Kidney tubule cell (primary cell): ENCODE results near the gene PIK3CD.

Experiments
- DNase-seq: peaks from one replicate; pipeline ENCODE4 v3.0.0-alpha.2; 2018; ENCODE audit warnings: low spot score

Gene PIK3CD

DNA sequence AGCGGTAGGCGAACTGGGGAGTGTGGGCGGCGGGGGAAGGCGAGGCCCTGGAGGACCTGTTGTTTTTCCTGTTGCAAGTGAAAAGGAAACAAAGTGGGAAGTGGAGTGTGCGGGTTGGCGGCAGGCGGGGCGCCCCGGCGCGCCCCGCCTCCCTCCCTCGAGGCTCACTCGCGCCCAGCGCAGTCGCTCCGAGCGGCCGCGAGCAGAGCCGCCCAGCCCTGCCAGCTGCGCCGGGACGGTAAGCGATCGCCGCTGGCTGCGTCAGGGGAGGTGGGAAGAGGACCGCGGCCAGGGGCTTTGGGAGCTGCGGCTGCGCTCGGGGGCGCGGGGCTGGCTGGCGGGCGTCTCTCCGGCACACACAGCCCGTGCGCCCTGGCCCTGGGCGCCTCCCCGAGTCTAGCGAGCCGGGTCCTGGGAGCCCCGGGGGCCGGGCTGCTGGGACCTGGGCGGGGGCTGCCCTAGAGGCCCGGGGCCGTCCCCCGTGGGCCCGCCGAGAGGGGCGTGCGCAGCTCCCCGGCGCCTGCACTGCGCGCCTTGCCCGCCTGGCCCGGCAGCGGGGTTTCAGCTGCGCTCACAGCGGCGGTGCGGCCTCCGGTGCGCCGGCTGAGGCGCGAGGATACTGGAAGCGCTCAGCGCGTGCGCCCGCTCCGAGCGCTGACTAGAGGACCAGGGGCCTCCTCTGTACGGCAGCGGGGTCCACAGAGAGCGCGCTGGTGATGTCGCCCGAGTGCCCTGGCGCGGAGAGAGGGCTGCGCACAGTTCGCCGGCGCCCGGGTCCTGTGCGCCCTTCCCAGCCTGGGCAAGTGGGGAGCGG is at the start of gene PIK3CD:
PIK3CD (plus strand) TSS at position 167 of the 814 bp plus-strand sequence. CDS start 58,725 bp downstream, outside the sequence.
- peak; percentile 46 for DNase-seq

GRCh38 chr1:9601942-9602793 is 49.4 kb upstream of the PIK3CD start:
- DNase-seq, result no peak

DNA sequence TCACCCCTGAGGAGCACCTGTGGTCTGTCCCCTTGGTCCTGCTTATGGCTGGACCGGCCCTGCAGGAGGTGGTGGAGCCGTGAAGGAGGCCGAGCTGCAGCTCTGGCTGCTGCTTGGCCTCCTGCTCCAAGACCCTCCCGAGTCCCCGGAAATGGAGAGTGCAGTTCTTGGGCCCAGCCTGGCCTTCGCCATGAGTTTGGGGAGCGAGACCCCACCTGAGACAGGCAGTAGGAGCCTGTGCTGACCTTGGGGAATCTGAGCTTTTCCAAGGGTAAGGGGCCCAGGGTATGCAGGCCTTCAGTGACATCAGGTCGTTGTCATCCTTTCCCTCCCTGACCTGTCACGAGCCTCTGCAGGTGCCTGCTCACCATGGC is 48.8 kb upstream of the PIK3CD start:
- no peak for DNase-seq

- DNase-seq, result no peak
Measured at GRCh38 chr1:9603307-9603706, 48.2 kb upstream of the PIK3CD start.

DNA sequence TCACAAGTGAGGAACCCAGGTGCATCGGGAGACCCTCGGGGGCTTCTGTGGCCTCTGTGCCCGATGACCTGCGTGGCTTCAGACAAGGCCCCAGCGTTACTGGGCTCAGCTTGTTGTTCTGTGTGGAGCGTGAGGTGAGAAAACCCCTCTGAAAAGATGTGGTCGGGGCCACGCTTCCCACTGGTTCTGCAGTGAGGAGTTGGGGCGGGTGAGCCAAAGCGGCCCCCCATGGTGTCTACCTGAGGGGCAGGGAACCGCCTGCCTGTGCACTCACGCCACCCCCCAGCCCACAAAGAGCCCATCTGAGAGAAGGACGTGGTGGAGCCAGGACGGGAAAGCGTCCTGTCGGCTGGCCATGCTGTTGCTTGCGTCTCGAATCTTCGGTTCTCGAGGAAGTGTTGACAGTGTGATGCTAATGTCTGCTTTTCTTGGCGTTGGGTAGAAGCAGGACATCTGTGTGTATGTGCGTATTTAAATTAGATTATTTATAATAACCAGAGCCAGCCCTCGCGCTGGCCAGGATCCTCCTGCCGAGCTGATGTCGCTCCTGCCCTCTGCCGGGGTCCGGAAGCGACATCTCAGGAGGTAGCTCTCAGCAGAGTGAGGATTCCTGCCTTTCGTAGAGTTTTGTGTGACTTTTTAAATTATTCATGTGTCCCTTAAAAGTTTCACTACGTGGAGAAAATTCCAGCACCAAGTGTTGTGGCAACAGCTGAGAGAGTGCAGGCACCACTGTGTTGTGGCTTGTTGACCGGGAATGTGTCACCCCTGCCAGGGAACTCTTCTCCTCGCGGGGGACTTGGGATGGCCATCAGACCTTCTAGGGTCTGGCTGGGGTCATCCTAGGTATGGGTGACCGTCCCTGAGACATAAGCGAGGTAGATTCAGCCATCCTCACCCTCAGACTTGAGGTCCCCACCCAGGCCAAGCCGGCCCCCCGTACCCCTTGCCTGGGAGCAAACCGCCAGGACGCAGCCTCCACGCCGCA is 47.5 kb upstream of the PIK3CD start:
- no peak for DNase-seq

DNA sequence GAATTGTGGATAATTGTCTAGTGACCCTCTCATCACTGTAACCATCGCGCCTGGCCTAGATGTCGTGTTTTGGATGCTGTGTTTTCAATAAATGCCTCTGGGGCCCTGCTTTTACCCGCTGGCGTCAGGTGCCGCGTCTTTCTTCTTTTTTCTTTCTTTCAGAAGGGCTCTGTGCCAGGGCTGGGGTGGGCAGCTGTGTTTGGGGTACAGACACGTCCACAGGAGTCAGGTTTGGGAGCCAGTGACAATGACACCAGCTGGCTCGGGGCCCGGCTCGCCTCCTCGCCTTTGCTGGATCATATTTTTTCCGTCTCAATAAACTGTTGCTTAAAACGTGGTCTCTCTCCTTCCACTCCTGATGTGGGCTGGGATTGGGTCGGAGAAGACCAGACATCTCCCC is 46.7 kb upstream of the PIK3CD start:
- no peak for DNase-seq

DNA sequence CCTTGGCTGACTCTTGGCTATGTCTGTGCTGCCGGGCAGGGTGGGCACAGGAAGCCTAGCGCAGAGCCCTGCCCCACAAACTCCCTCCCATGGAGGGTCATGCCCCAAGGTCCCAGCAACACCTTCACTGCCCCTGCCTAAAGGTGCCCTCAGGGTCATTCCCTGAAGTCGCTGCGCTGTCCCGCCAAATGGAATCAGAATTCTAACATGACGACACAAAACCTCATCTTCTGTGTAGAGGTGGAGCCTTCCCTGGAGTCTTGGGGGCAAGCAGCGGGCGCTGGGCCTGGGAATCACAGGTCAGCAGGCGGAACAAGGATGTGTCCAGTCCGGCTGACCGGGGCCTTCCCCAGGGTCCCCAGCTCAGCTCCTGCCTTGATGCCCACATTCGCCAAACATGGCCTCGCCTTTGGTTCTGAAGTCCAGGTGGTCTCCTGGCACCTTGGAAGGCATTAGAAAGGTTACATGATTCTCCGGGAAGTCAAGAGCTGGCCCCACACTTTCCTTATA is 45.5 kb upstream of the PIK3CD start:
- no peak for DNase-seq

DNA sequence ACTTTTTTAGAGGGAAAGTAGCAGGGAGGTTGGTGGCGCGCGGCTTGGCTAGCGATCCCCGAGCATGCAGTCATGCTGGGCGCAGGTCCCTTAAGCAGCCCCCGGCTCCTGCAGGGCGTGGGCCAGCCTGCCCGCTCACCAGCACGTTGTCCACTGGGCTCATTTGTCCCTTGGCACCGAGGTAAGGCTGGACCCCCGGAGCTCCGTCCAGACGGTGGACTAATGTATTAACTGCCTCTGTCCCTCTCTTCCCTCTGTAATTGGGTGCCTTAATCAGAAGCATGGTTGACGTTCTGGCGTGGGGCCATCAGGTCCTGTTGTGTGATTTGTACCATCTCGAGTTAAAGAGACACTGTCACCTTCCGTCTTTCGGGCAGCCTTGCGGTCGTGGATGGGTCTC is 45.1 kb upstream of the PIK3CD start:
- DNase-seq, result no peak

- no peak for DNase-seq
Measured at GRCh38 chr1:9606948-9607347, 44.6 kb upstream of the PIK3CD start.

GRCh38 chr1:9607352-9607751 is 44.2 kb upstream of the PIK3CD start:
- no peak for DNase-seq

DNA sequence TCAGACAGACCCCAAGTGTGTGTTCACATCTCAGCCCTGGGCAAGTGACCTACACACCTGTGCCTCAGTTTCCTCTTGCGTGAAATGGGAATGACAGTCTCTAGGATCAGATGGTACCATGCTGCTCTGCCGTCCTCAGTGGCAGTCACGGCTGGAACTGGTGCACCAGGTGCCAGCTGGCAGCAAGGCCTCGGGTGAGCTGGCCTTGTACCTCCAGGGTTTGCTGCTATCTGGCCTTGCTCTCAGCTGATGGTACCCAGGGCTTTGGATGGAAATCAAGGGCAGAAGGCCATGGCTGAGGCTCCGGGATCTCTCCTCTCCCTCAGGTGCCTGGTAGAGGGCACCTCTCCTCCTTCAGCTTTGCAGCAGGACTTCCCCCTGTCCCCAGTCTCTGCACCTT is 41.5 kb upstream of the PIK3CD start:
- no peak for DNase-seq

GRCh38 chr1:9610548-9610947 is 41.0 kb upstream of the PIK3CD start:
- no peak for DNase-seq

- DNase-seq, result no peak
Measured at GRCh38 chr1:9611716-9612115, 39.8 kb upstream of the PIK3CD start.

GRCh38 chr1:9612162-9612845 is 39.2 kb upstream of the PIK3CD start:
- DNase-seq, result no peak

DNA sequence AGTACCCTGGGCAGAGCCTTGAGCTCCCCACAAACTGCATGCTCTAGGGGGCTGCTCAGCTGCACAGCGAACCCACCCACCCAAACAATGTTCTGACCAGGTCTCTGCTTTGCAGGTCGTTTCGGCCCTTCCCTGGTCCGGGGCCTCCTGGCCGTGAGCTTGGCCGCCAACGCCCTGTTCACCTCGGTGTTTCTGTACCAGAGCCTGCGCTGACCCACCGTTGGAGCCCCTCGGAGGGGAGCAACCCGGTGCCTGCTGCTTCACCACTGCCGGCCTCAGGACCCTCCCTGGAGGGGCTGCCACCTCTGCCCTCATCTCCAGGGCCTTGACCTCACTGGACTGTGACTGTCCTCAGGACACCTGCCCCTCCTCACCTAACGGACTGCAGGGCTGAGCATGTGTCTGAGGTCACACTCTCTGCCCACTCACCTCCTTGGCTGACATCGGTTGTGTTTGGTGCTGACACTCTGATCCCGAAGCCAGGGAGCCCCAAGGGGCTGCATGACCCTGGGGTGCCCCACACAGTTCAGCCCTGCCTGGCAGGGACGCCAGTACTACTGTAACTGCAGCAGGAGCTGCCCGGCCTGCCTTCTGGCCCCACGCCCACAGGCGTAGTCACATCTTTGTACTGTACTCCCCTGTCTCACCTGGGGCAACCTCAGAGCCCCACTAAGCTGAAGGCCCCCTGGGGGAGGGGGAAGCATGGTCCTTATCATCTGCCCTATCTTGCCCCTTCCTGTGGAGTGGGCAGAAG is 38.5 kb upstream of the PIK3CD start:
- DNase-seq, result no peak

DNA sequence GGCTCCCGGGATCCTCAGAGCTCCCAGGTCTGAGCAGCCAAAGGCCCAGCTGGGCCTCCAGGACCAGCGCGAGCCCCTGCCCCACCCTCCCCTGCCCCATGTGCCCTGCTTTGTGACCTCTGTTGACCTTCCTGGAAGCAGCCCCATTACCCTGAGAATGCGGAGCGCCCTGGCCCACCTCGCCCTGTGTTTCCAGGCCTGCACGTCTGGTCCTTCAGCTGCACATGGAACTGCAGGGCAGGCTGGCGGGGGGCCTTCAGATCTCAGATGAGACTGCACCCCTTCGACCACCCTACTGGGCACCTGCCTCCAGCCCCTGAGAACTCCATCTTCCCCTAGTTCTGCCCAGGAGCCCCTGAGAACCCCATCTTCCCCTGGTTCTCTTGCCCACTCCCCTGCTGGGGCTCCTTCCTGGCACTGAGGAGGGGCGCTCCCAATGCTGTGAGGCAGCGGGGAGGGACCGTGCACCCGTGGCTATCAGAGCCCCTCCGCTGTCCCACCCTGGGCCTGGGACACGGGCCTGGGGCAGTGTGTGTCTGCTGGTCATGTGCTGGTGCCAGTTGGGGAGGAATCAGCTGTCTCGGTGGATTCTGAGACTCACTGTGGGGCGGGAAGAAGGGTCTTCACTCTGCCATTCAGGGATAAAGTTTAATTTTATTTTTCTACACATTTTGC is 37.8 kb upstream of the PIK3CD start:
- no peak for DNase-seq

- DNase-seq, result peak; percentile 46
Measured at GRCh38 chr1:9615316-9616063, 36.0 kb upstream of the PIK3CD start.

GRCh38 chr1:9618909-9619679 is 32.4 kb upstream of the PIK3CD start:
- no peak for DNase-seq
